HepG2 (cell line): ENCODE data around the gene FITM1. TPM values are rescaled to one million over a fixed set of nuclear protein-coding genes. Genes with fewer than 3 reads are reported as not detected.

Experiments
- CCAR2 ChIP-seq: fragments of 200-400 bp; formaldehyde crosslinking; optimal IDR thresholded peaks from 2 replicates; pipeline ENCODE3; 2018; ENCODE audit warnings: low read depth, mild to moderate bottlenecking, low read length, moderate library complexity
- DDIT3 ChIP-seq: sonication (generic); formaldehyde crosslinking; IDR thresholded peaks from 2 replicates; pipeline ENCODE4 v1.4.0; 2020; ENCODE audit warnings: mild to moderate bottlenecking, missing genetic modification reagents
- HMGA1 ChIP-seq: sonication (generic); formaldehyde crosslinking; conservative IDR thresholded peaks from 2 replicates; pipeline ENCODE4 v1.4.0; 2020; ENCODE audit warnings: missing genetic modification reagents
- HNF4G ChIP-seq, 2 experiments: sonication (generic) in 1 of 2; formaldehyde crosslinking in 1 of 2; IDR thresholded peaks; 2 replicates each; pipeline versions ENCODE4 v1.4.0 to v1.6.1; 2011 to 2020; ENCODE audit warnings: borderline replicate concordance in 2 of 2, low read depth in 2 of 2, mild to moderate bottlenecking in 2 of 2, low read length in 1 of 2, missing genetic modification reagents in 1 of 2, moderate library complexity in 1 of 2
- HOXA9 ChIP-seq: sonication (generic); formaldehyde crosslinking; IDR thresholded peaks from 2 replicates; pipeline ENCODE4 v1.8.1; 2022; ENCODE audit warnings: missing genetic modification reagents, mild to moderate bottlenecking, moderate library complexity, borderline replicate concordance
- NKX3-1 ChIP-seq: sonication (generic); formaldehyde crosslinking; IDR thresholded peaks from 2 replicates; pipeline ENCODE4 v1.5.0; 2020; ENCODE audit warnings: missing genetic modification reagents
- RNF2 ChIP-seq: fragments of 450-650 bp; conservative IDR thresholded peaks from 2 replicates; pipeline ENCODE4 v1.6.1; 2016; ENCODE audit warnings: low read depth
- ZBTB38 ChIP-seq: sonication (generic); formaldehyde crosslinking; IDR thresholded peaks from 2 replicates; pipeline ENCODE4 v1.5.1; 2020; ENCODE audit warnings: mild to moderate bottlenecking, missing genetic modification reagents
- ZNF142 ChIP-seq: sonication (generic); formaldehyde crosslinking; IDR thresholded peaks from 2 replicates; pipeline ENCODE4 v1.4.0; 2020; ENCODE audit warnings: missing genetic modification reagents
- ZNF34 ChIP-seq: sonication (generic); formaldehyde crosslinking; IDR thresholded peaks from 2 replicates; pipeline ENCODE4 v1.4.0; 2020; ENCODE audit warnings: mild to moderate bottlenecking, missing genetic modification reagents, borderline replicate concordance
- ZNF350 ChIP-seq: sonication (generic); formaldehyde crosslinking; IDR thresholded peaks from 2 replicates; pipeline ENCODE4 v1.4.0; 2020; ENCODE audit warnings: mild to moderate bottlenecking, low read depth, missing genetic modification reagents, borderline replicate concordance
- ZNF362 ChIP-seq: sonication (generic); formaldehyde crosslinking; IDR thresholded peaks from 2 replicates; pipeline ENCODE4 v1.4.0; 2020; ENCODE audit warnings: missing genetic modification reagents, mild to moderate bottlenecking, borderline replicate concordance
- ZNF430 ChIP-seq: sonication (generic); formaldehyde crosslinking; IDR thresholded peaks from 2 replicates; pipeline ENCODE4 v1.9.0; 2021; ENCODE audit warnings: mild to moderate bottlenecking, missing genetic modification reagents
- ZNF451 ChIP-seq: sonication (generic); formaldehyde crosslinking; IDR thresholded peaks from 2 replicates; pipeline ENCODE4 v1.5.0; 2020; ENCODE audit warnings: mild to moderate bottlenecking, missing genetic modification reagents
- ZNF468 ChIP-seq: sonication (generic); formaldehyde crosslinking; IDR thresholded peaks from 2 replicates; pipeline ENCODE4 v1.8.0; 2022; ENCODE audit warnings: mild to moderate bottlenecking, moderate library complexity, missing genetic modification reagents
- ZNF557 ChIP-seq: sonication (generic); formaldehyde crosslinking; IDR thresholded peaks from 2 replicates; pipeline ENCODE4 v1.4.0; 2020; ENCODE audit warnings: missing genetic modification reagents
- ZNF576 ChIP-seq: sonication (generic); formaldehyde crosslinking; IDR thresholded peaks from 2 replicates; pipeline ENCODE4 v1.4.0; 2020; ENCODE audit warnings: mild to moderate bottlenecking, missing genetic modification reagents
- ZSCAN21 ChIP-seq: sonication (generic); formaldehyde crosslinking; IDR thresholded peaks from 2 replicates; pipeline ENCODE4 v1.8.0; 2022; ENCODE audit warnings: mild to moderate bottlenecking, missing genetic modification reagents, moderate library complexity, borderline replicate concordance
- polyA plus RNA-seq, 8 experiments: library from polyadenylated mRNA; depleted of rRNA in 3 of 8; stranded (reverse) in 7 of 8; unstranded in 1 of 8; fragments of >200 nt; fragmentation: Illumina TruSeq in 4 of 8; extraction: Trizol in 4 of 8; gene quantifications; 2 replicates each; pipeline versions ENCODE4 v1.2.1 to v1.2.3, GENCODE V29; 2011 to 2016; ENCODE audit warnings: low read depth in 4 of 8, missing spikeins in 1 of 8, mixed read lengths in 1 of 8; ENCODE audit not compliant: insufficient read depth in 1 of 8
- total RNA-seq, 5 experiments: library from RNA; depleted of rRNA; stranded (reverse); fragments of >200 nt; fragmentation: Illumina TruSeq; extraction: Trizol; gene quantifications; 2 replicates each; pipeline ENCODE4 v1.2.3, GENCODE V29; 2016; ENCODE audit warnings: low read depth in 1 of 5

Gene FITM1
- total and polyA plus RNA-seq, 2 of the 13 experiments (the other 11 are each of a cell fraction or from before 2014, with no cell fraction given), result 2.7 to 5.8 TPM

- no peak for TF ChIP-seq ZNF430 (CRISPR knock-in tag)
- no peak for TF ChIP-seq ZNF468 (CRISPR knock-in tag)
- TF ChIP-seq CCAR2, result no peak
- TF ChIP-seq DDIT3 (CRISPR knock-in tag), result no peak
- no peak for TF ChIP-seq ZNF451 (CRISPR knock-in tag)
- TF ChIP-seq NKX3-1, result no peak
- no peak for TF ChIP-seq RNF2
- TF ChIP-seq ZNF362, result no peak
- 0 out of 2 replicates have a peak, but pooled peaks have one; percentile 35 for TF ChIP-seq ZNF557 (CRISPR knock-in tag)
- no peak for TF ChIP-seq HNF4G (IDR thresholded peaks at IDR 0.05; ENCODE audit: borderline replicate concordance, low read depth, low read length)
- TF ChIP-seq HNF4G (CRISPR knock-in tag; IDR thresholded peaks at IDR 0.05; ENCODE audit: borderline replicate concordance, low read depth), result peak; percentile 19; the same call in 1 of the 2 replicates
- TF ChIP-seq ZSCAN21, result no peak
- no peak for TF ChIP-seq HOXA9 (CRISPR knock-in tag)
- TF ChIP-seq ZNF576 (CRISPR knock-in tag), result 0 out of 2 replicates have a peak, but pooled peaks have one; percentile 34
- TF ChIP-seq ZNF142 (CRISPR knock-in tag), result no peak
- TF ChIP-seq ZBTB38, result peak; percentile 67
- TF ChIP-seq ZNF34 (CRISPR knock-in tag), result no peak
- TF ChIP-seq ZNF350, result no peak
- no peak for TF ChIP-seq HMGA1 (CRISPR knock-in tag)
Observed at GRCh38 chr14:24093207-24093900, 37.1 kb upstream of the FITM1 start (continued).
